Breast epithelium (tissue), 3 donors: Measurements from ENCODE around the gene FBXL7.

Source experiments
- POLR2A ChIP-seq: fragments of 450-650 bp; IDR thresholded peaks from one replicate; pipeline ENCODE4 v1.6.1; 2016; ENCODE audit warnings: antibody characterized with exemption, mild to moderate bottlenecking, moderate library complexity
- POLR2AphosphoS5 ChIP-seq, 3 donors: sonication (generic); formaldehyde crosslinking; IDR thresholded peaks; one replicate each; pipeline ENCODE4 v1.6.1; 2017; ENCODE audit warnings: antibody characterized with exemption in 3 of 3
- TF ChIP-seq, protein P1 (sequence below), 3 donors: fragments of 450-650 bp; IDR thresholded peaks; one replicate each; pipeline ENCODE4 v1.5.1; 2016 to 2017; ENCODE audit warnings: antibody characterized with exemption in 3 of 3, mild to moderate bottlenecking in 3 of 3, moderate library complexity in 3 of 3

DNA sequence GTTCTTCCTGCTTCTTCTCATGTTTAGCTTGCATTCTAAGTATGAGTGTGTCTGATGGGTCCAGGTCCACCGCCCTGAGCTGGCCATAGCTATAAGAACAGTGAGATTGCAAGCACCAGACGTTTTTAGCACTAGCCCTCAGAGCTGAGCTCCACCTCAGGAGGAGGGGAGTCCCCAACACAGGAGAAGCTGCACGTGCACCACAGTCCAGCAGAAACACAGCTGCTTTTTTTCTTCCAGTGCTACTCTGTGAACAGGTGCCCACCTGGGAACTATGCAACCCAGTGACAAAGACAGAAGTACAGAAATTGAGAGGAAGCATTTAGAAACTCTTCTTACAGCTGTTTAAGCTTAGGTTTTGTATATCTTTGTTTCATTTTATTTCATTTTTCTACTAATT, 380.2 kb downstream of the FBXL7 start:
- TF ChIP-seq, protein P1, sequence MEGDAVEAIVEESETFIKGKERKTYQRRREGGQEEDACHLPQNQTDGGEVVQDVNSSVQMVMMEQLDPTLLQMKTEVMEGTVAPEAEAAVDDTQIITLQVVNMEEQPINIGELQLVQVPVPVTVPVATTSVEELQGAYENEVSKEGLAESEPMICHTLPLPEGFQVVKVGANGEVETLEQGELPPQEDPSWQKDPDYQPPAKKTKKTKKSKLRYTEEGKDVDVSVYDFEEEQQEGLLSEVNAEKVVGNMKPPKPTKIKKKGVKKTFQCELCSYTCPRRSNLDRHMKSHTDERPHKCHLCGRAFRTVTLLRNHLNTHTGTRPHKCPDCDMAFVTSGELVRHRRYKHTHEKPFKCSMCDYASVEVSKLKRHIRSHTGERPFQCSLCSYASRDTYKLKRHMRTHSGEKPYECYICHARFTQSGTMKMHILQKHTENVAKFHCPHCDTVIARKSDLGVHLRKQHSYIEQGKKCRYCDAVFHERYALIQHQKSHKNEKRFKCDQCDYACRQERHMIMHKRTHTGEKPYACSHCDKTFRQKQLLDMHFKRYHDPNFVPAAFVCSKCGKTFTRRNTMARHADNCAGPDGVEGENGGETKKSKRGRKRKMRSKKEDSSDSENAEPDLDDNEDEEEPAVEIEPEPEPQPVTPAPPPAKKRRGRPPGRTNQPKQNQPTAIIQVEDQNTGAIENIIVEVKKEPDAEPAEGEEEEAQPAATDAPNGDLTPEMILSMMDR (IDR thresholded peaks at IDR 0.05) = no peak
- no peak for TF ChIP-seq POLR2A
- TF ChIP-seq POLR2AphosphoS5 (IDR thresholded peaks at IDR 0.05) = no peak
